GM12874 (cell line): ENCODE results near the gene NRF1.

Experiments used
- CTCF ChIP-seq: IDR thresholded peaks from 2 replicates; pipeline ENCODE4 v1.5.1; 2011; ENCODE audit warnings: low read depth, mild to moderate bottlenecking, control low read depth, low read length, moderate library complexity; ENCODE audit not compliant: insufficient read depth

NRF1 gene

GRCh38 chr7:129777993-129778769, 166.7 kb downstream of the NRF1 start:
- no peak for TF ChIP-seq CTCF

DNA sequence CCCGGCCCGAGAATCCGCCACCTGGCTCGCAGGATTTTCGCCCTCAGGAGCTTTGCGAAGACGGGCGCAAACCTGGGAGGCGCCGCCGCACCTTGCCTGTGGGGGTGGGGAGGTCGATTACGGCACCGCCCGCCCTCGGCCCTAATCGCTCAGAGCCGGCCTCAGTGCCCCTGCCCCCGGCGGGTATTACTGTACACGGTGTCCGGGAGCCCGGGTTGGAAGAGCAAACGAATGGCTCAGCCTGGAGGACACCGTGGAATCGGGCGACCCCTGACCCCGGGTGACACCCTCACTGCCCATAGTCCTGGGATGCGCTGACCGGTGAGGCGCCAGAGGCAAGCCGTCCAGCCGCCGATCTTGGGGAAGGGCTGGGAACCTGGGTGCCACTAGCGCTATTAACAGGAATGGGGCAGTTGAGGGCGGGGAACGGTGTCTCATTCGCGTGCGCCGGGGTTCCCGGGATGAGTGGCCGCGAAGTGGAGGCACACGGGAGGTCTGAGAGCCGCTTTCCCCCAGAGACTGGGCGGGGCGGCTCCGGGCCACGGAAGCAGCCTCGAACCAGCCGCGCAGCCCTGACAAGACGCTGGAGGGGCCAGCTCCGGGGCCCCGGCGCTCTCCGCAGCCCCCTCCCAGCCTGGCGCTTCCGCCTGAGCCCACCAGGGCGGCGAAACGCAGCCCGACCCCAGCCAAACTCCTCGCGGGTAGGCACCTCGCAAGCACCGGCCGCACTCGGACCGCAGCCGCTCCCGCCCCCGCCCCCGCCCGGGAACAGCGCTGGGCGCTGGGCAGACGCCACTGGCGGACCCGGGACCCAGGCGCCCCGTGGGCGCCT, 167.5 kb downstream of the NRF1 start:
- no peak for TF ChIP-seq CTCF

GRCh38 chr7:129779602-129780256, 168.2 kb downstream of the NRF1 start:
- no peak for TF ChIP-seq CTCF

GRCh38 chr7:129780257-129780973, 168.9 kb downstream of the NRF1 start:
- no peak for TF ChIP-seq CTCF

- TF ChIP-seq CTCF: no peak
These were observed 169.7 kb downstream of the NRF1 start for GRCh38 chr7:129780974-129781927.

DNA sequence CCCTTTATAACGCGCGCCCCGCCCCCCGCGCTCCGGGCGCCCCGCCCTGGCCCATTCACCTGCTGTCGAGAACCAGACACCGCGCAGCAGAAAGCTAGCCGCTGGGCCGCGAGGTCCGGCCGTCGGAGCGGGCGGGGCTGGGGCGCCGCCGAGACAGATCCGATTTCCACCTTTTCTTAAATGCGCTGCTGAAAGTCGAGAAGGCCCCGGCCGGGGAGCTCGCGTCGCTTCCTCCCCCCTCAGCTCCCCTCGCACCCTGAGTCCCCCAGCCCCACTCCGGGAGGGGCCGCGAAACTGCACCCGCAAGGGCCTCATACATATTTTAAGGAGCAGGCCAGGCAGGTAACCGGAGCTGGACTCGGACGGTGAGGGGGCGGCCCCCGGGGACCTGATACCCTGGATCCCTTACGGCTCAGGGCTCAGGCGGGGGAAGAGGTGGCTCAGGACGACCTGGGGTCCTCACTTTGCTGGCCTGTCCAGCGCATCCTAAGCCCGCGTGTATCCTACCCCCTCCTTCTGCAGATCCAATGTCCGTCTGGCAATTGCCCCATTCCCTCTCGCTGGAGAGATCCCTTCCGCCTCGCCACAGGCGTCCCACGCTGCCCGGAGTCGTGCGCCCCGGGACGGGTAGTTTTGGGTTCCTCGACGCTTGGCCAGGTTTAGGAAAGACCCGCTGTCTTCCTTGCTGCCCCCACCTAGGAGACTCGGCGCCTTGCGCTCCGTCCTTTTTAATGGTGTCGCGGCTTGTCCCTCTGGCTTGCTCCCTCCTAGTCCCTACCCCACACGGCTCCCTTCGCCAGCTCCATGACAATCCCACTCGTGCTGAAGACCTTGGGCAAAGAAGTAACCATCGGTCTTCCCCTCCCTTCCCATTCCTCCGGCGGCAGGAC, 170.7 kb downstream of the NRF1 start:
- TF ChIP-seq CTCF: no peak
